ENCODE data around the gene DUSP11.
"Not testable (repeated sequence)": the region's sequence is repeated elsewhere in the genome, so short reads cannot be mapped to it uniquely, and the experiment has no call there.

DNA sequence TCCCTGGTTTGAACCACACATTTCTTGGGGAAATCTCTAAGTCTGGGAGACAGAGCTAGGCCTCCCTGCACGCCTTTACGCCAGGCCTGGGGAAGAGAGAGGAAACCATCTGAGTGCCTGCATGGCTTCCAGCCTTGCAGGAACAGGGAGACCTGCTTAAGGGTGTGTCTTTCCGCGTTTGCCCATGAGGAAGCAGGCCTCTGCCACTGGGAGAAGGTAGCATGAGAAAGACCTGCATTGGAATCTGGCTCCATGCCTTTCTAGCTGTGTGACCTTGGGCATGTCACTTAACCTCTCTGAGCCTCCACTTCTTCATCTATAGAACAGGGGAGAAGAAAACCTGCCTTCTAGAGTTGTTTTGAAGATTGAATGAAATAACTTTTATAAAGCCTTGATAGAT, 62.2 kb downstream of the DUSP11 start:
- TF ChIP-seq, protein P1, sequence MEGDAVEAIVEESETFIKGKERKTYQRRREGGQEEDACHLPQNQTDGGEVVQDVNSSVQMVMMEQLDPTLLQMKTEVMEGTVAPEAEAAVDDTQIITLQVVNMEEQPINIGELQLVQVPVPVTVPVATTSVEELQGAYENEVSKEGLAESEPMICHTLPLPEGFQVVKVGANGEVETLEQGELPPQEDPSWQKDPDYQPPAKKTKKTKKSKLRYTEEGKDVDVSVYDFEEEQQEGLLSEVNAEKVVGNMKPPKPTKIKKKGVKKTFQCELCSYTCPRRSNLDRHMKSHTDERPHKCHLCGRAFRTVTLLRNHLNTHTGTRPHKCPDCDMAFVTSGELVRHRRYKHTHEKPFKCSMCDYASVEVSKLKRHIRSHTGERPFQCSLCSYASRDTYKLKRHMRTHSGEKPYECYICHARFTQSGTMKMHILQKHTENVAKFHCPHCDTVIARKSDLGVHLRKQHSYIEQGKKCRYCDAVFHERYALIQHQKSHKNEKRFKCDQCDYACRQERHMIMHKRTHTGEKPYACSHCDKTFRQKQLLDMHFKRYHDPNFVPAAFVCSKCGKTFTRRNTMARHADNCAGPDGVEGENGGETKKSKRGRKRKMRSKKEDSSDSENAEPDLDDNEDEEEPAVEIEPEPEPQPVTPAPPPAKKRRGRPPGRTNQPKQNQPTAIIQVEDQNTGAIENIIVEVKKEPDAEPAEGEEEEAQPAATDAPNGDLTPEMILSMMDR (IDR thresholded peaks at IDR 0.05; ENCODE audit: low read length) = not testable (repeated sequence)
- TF ChIP-seq EZH2phosphoT487 (IDR thresholded peaks at IDR 0.05; ENCODE audit: low read length); EZH2 (optimal IDR thresholded peaks at IDR 0.05; ENCODE audit: low read depth, low read length): not testable (repeated sequence)
